Suprapubic skin (tissue), 4 donors: Measurements from ENCODE around the gene NPIPA1.
"Not testable (repeated sequence)": the region's sequence is repeated elsewhere in the genome, so short reads cannot be mapped to it uniquely, and the experiment has no call there.

Experiments used
- POLR2A ChIP-seq, 2 donors: fragments of 450-650 bp; IDR thresholded peaks; one replicate each; pipeline ENCODE4 v1.6.1; 2017; ENCODE audit warnings: antibody characterized with exemption in 2 of 2, mild to moderate bottlenecking in 2 of 2, moderate library complexity in 2 of 2
- POLR2AphosphoS5 ChIP-seq, 3 donors: sonication (generic); formaldehyde crosslinking; IDR thresholded peaks; one replicate each; pipeline ENCODE4 v1.6.1; 2017; ENCODE audit warnings: antibody characterized with exemption in 3 of 3
- TF ChIP-seq, protein P1 (sequence below), 2 donors: fragments of 200-600 bp in 1 of 2; fragments of 450-650 bp in 1 of 2; sonication (generic) in 1 of 2; IDR thresholded peaks; one replicate each; pipeline ENCODE4 v1.5.1; 2016 to 2019; ENCODE audit warnings: antibody characterized with exemption in 2 of 2, mild to moderate bottlenecking in 1 of 2, moderate library complexity in 1 of 2

DNA sequence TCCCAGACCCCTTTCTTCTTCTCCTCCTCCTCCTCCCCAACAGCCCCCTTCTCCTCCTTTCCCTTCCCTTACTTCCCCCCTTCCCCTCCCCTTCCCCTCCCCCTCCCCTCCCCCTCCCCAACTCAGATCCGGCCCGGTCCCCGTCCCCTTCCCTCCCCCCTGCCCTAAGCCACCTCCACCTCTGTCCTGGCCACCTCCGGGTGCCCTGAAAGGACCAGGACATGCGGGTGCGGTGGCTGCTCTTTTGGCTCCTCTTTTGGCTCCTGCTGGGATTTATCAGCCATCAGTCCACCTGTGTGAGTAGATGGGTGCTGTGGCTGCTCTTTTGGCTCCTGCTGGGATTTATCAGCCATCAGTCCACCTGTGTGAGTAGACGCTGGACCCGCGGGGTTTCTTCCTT, 751 bp downstream of the NPIPA1 start:
- not testable (repeated sequence) for TF ChIP-seq POLR2A, POLR2AphosphoS5 (IDR thresholded peaks at IDR 0.05)
- TF ChIP-seq, protein P1, sequence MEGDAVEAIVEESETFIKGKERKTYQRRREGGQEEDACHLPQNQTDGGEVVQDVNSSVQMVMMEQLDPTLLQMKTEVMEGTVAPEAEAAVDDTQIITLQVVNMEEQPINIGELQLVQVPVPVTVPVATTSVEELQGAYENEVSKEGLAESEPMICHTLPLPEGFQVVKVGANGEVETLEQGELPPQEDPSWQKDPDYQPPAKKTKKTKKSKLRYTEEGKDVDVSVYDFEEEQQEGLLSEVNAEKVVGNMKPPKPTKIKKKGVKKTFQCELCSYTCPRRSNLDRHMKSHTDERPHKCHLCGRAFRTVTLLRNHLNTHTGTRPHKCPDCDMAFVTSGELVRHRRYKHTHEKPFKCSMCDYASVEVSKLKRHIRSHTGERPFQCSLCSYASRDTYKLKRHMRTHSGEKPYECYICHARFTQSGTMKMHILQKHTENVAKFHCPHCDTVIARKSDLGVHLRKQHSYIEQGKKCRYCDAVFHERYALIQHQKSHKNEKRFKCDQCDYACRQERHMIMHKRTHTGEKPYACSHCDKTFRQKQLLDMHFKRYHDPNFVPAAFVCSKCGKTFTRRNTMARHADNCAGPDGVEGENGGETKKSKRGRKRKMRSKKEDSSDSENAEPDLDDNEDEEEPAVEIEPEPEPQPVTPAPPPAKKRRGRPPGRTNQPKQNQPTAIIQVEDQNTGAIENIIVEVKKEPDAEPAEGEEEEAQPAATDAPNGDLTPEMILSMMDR (IDR thresholded peaks at IDR 0.05), result not testable (repeated sequence)
